HG03039 (cell line): ENCODE results near the gene MAP2K1.
"Not testable (repeated sequence)": the region's sequence is repeated elsewhere in the genome, so short reads cannot be mapped to it uniquely, and the experiment has no call there.

Experiments used
- ATAC-seq: cut with Tn5 transposase; IDR thresholded peaks from one replicate; pipeline ENCODE4 v1.9.1; 2021; ENCODE audit warnings: mild to moderate bottlenecking, moderate library complexity; ENCODE audit not compliant: unreplicated experiment

The MAP2K1 gene

GRCh38 chr15:66386204-66387123, at the start of gene MAP2K1:
Gene MAP2K1, plus strand, starts transcription at chr15:66386912. Its CDS starts 436 bp downstream, at chr15:66387348.
- peak; percentile 75 for ATAC-seq

- ATAC-seq = not testable (repeated sequence)
Measured at GRCh38 chr15:66348530-66348929, 38.2 kb upstream of the MAP2K1 start.

- ATAC-seq = no peak
Measured at GRCh38 chr15:66356077-66356358, 30.7 kb upstream of the MAP2K1 start.

DNA sequence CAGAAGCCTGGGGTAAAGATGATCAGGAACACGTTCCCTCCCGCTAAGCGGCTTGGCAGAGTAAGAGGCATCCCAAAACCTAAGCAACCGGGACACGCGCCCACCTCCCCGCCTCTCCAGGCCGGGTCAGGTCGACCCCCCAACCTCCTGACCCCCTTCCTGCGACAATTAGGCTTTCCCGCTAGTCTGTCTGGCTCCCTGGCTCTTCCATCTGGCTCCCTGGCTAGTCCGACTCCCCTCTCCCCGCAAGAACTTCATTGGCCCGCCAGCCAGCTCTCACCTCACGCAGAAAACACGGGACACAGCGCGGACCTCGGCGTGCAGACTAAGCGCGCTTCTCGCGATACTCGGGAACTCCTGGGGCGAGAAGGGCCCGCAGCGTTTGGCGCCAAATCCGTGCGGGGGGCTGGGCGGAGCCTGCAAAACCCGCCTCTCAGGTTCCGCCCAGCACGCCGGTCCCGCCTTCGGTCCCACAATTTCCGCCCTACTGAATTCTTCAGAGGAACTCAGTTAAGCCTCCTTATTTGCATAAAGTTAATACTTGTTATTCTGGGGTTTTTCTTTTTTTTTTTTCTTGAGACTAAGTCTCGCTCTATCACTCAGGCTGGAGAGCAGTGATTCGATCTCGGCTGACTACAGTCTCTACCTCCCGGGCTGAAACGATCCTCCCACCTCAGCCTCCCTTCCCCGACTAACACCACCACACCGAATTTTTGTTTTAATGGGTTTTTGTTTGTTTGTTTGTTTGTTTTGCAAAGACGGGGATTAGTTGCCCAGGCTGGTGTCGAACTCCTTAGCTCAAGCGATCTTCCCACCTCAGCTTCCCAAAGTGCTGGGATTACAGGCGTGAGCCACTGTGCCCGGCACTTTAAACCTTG, 30.1 kb upstream of the MAP2K1 start, which contains the start of gene TIPIN:
TSS of gene TIPIN (minus strand) at position 327 of the 878 bp plus-strand sequence. CDS start 3,738 bp downstream, outside the sequence.
- ATAC-seq = peak; percentile 93

DNA sequence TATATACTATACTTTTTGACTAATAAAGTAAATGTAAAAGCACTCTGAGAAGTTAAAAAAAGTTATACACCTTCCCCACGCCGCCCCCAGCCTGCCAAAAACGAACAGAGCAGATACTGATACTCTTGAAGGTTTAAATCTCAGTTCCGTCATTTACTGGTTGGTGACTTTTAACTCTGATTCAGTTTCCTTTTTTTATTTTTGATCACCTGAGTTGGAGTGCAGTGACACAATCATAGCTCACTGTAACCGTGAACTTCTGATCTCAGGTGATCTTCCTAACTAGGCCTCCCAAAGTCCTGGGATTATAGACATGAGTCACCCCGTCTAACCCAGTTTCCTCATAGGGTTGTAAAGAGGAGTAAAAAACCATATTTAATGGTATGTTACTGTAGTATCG, 27.0 kb upstream of the MAP2K1 start:
- ATAC-seq = no peak

- ATAC-seq = not testable (repeated sequence)
Measured at GRCh38 chr15:66361745-66362460, 24.8 kb upstream of the MAP2K1 start.

DNA sequence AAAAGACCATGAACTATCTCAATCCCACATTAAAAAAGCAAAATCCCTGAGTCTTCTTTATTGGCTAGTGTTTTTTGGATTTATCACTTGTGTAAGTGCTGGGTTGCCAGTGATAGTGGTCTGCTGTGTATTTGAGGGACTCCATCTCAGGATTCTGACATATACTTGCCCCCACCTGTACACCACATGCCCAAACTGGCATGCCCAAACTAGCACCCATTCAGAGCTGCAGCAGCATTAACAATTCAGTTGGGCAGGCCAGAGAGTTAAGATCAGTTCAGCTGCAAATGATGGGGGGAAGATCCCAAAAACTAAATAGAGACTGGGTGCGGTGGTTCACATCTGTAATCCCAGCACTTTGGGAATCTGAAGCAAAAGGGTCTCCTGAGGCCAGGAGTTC, 23.9 kb upstream of the MAP2K1 start:
- ATAC-seq = no peak

DNA sequence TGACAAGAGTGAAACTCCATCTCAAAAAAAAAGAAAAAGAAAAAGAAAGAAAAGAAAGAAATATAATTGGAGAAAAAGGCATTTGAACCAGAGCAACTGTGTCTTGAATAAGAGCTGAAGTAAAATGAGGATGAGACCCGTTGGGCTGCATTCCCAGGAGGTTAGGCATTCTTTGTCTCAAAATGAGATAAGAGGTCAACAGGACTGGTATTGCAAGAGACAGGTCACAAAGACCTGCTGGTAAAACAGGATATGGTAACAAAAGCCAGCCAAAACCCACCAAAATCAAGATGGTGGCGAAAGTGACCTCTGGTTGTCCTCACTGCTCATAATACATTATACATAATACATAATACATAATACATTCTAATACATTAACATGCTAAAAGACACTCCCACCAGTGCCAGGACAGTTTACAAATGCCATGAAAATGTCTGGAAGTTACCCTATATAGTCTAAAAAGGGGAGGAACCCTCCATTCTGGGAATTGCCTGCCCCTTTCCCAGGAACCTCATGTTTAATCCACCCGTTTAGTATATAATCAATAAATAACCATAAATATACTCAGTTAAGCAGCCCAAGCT, 21.7 kb upstream of the MAP2K1 start:
- ATAC-seq = no peak

DNA sequence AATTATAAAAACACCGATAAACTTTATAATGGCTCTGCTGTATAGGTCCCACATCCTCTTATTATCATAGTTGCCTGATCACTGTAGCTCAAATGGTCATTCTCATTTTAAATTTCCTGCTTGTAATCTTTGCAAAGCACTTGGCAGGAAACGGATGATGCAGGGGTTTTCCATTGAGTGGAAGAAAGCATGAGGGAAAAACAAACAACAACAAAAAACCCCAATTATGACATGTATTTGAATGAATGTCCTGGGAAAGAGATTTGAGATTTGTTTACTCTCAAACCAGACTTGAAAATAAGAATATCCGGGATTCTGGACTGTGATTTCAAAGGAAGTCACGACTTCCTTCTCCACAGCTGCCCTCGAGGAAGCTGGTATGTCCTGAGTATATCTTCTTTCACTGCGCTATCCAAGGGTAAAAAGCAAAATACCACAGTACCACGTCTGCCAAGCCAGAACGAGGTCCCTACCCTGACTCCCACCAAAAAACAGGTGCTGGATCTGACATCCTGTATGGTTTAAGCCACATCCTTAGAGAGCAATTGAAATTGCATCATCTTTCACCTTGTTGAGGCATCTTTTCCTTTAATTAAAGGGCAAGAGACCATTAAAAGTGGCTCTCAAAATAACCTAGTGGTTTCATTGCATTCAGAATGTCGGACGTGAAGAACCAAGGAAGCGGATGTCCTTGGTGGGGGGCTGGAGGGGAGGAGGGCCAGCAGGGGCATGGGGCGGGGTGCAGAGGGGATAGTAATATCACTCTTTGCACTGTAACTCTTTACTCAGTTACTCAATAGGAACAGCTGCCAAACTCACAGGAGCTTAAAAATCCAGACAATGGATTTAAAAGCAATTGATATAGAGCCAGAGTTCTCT, 16.7 kb upstream of the MAP2K1 start:
- ATAC-seq = no peak

- no peak for ATAC-seq
Measured at GRCh38 chr15:66374179-66374578, 12.5 kb upstream of the MAP2K1 start.

DNA sequence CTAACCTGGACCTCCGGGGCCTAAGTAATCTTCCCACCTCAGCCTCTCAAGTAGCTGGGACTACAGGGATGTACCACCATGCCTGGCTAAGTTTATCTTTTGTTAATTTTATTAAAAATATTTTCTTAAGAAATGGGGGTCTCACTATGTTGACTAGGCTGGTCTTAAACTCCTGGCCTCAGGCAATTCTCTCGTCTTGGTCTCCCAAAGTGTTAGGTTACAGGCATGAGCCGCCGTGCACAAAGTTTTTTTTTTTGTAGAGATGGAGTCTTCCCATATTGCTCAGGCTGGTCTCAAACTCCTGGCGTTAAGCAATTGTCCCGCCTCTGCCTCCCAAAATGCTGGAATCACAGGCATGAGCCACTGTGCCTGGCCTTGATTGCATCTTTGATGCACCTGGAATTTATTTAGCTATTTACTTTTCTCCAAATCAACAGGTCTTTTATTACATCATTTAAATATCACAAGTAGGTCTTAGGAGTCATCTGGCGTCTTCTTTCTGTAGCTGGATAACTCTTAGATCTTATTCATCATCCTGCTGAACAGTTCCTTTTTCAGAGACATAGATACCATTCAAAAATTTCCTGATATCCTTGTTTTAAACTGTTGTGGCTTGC, 7.8 kb upstream of the MAP2K1 start:
- ATAC-seq = no peak

GRCh38 chr15:66381376-66381775, 5.3 kb upstream of the MAP2K1 start:
- ATAC-seq = not testable (repeated sequence)

DNA sequence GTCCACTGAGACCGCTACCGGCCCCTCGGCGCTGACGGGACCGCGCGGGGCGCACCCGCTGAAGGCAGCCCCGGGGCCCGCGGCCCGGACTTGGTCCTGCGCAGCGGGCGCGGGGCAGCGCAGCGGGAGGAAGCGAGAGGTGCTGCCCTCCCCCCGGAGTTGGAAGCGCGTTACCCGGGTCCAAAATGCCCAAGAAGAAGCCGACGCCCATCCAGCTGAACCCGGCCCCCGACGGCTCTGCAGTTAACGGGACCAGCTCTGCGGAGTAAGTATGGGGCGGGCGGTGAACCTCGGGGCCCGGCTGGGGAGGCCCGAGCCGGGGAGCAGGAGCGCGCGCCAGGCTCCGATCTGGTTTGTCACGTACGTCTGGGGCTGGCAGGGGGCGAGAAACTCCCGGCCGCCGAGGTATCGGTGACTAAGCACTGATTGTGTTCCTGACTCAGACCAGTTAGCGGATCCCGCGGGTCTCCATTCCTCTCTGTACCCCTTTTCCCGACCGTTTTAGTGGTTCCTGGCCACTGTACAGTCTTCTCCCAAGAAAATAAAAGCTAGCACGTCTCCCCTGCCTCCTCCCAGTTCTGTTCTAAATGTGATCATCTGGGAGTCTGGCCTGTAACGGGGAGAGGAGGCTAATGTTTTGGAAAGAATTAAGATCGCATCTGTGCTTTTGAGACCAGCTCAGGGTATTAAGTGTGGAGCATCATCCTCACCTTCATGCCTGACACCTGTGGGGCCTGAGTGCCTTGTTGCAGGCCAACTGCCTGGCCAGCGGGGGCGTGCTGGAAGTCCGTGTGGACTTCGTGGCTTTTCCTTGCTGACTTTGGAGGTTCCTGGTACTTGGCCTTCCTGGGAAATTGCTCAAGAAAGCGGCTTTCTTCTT, 691 bp downstream of the MAP2K1 start:
- peak; percentile 7 for ATAC-seq

- ATAC-seq = no peak
Measured at GRCh38 chr15:66388043-66388363, 1.3 kb downstream of the MAP2K1 start.

GRCh38 chr15:66388576-66388975, 1.9 kb downstream of the MAP2K1 start:
- ATAC-seq = no peak

DNA sequence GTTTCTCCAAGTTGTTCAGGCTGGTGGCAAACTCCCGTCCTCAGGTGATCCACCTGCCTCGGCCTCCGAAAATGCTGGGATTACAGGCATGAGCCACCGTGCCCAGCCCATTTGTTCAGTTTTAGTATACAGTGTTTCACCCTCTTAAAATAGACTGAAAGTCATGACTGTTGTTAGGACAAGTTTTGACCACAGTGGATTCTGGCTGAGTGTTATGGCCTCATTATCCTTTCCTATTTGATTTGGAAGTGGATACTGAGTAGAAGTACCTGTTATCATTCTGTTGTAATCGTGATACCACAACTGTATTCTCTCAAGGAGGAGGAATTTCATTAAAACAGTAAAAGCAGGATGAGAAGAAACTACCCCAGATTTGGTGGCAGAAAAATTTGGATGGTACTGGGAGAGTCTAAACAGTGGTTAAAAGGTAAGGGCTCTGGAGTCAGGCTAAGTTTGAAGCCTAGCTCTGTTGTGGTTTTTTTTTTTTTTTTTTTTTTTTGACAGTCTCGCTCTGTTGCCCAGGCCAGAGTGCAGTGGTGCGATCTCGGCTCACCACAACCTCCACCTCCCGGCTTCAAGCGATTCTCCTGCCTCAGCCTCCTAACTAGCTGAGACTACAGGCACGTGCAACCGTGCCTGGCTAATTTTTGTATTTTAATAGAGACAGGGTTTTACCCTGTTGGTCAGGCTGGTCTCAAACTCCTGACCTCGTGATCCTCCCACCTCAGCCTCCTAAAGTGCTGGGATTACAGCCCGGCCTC, 2.6 kb downstream of the MAP2K1 start:
- no peak for ATAC-seq

DNA sequence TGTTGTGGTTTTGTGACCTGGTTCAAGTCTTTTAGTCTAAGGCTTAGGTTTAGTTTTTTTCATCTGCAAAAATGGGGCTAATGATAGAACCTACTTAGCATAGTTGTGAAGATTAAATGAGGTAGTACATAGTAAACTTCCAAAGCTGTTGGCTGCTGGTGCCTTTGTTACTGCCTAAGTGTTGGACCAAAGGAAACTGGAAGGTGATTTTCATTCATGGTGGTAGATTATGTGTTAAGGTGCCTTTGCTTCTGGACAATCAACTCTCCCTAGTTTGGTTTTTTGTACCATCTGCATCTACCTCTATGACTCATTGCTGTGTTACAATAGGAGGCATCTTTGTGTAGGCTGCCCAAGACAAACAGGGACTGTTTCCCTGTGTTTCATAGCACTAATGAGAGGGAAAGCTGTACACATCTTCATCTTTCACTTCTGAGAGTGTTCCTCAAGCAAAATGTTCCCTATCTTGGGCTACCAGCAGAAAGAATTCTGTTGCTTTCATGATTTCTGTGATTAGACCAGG, 3.2 kb downstream of the MAP2K1 start:
- no peak for ATAC-seq

GRCh38 chr15:66390678-66391077, 4.0 kb downstream of the MAP2K1 start:
- ATAC-seq = no peak
